Measurements from ENCODE around the gene ABCB7. TPM values are rescaled to one million over a fixed set of nuclear protein-coding genes. Genes with fewer than 3 reads are reported as not detected.
"Not testable (repeated sequence)": the region's sequence is repeated elsewhere in the genome, so short reads cannot be mapped to it uniquely, and the experiment has no call there.

The ABCB7 gene
- total RNA-seq, 1 donor from 2014 or later = 31.0 TPM

DNA sequence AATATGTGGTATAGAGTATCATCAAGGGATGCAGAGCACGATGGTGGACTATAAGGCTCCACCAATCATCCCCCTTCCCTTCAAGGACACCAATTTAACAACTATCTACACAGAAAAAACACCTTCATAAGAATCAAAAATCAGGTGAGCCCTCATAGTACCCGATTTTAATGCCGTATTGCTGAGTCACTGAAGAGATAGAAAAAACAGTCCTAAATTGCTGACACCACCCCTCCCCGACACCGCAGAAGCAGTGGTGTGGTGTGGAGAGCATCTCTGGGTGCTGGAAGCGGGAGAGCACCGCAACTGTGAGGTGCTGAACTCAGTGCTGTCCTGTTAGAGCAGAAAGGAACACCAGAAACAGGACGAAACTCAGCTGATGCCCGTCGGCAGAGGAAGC is 49.3 kb downstream of the ABCB7 start:
- no peak for DNase-seq (ENCODE audit: extremely low read depth, low read depth, low spot score)

DNA sequence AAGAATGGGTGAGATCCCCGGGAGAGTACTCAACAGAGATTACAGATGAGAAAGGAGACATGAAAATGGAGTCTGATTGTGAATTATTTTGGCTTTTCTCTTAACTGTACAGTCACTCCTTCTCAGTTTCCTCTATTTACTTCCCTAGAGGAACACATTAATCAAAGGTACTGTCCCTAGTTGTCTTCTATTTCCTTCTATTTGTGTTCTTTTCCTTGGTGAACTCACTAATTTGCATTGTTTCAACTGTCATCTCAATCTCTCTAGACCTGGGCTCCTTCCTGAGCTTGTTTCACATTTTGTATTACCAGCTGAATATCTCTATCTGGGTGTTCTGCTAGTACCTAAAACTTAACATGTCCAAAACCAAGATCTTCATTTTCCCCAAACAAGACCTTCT is 59.8 kb downstream of the ABCB7 start:
- DNase-seq (ENCODE audit: extremely low read depth, low read depth, low spot score) = no peak

DNA sequence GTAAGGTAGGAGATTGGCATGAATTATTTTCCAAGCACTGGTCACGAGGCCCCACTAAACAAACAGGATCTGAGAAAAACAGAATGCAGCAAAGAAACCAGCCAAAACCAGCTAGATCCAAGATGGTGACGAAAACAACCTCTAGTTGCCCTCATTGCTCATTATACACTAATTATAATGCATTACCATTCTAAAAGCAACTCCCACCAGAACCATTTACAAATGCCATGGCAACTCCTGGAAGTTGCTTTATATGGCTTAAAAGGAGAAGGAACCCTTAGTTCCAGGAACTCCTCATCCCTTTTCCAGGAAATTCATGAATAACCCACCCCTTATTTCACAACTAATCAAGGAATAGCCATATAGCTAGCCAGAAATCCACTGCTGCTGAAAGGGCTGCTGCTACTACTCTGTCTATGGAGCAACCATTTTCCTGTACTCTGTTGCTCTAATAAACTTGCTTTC is 69.3 kb downstream of the ABCB7 start:
- no peak for DNase-seq (ENCODE audit: extremely low read depth, low read depth, low spot score)

DNA sequence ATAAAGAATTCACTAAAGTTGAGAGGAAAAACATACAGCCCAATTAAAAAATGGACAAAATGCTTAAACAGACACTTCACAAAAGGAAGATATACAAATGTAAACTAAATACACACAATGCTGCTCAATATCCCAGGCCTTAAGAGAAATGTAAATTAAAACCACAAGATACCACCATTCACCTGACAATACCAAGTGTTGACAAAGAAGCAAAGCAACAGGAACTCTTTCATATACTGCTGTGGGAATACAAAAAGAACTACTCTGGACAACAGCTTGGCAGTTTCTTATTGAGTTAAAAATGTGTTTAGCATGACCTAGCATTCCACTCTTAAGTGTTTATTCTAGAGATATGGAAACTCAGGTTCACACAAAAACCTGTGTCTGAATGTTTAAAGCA is 71.3 kb downstream of the ABCB7 start:
- no peak for DNase-seq (ENCODE audit: extremely low read depth, low read depth, low spot score)

DNA sequence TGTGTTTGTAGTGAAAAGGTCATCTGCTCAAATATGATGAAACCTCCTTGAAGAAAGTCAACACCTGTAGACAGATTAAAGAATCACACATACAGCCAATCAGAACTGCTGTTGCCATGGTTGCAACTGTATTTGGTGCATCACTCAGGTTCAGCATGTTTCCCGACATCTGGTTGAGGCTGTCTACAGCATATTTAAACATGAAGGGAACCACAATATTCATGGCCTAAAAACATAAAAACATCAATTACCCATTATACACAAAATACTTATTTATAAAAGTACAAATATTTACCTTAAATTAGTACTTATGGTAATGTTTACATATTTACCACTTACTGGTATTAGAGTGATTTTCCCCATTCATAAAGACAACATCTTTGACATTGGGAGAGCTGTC is 79.7 kb downstream of the ABCB7 start:
- DNase-seq (ENCODE audit: extremely low read depth, low read depth, low spot score) = no peak

DNA sequence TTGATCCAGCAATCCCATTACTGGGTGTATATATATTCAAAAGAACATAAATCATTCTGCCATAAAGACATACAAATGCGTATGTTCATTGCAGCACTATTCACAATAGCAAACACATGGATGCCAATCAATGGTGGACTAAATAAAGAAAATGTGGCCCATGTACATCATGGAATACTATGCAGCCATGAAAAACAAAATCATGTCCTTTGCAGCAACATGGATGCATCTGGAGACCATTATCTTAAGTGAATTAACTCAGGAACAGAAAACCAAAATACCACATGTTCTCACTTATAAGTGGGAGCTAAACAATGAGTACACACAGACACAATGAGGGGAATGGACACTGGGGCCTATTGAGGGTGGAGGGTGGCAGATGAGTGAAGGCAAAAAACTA is 81.6 kb downstream of the ABCB7 start:
- no peak for DNase-seq (ENCODE audit: extremely low read depth, low read depth, low spot score)

DNA sequence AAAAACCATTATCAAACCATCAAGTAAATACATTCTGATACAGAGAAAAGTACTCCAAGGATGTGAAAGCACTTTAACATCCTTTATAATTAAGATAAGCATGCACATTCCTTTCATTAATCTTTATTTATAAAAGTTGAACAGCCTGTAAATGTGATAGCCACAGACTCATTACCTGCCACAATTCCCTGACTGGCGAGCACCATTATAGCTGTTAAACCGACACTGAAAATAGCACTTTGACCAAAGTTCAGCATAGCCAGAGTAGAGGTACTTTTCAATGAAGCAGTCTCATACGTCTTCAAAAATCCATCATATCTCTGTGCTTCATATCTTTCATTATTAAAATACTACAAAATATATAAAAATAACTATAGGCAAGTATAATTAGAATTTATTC is 84.7 kb downstream of the ABCB7 start:
- no peak for DNase-seq (ENCODE audit: extremely low read depth, low read depth, low spot score)

DNA sequence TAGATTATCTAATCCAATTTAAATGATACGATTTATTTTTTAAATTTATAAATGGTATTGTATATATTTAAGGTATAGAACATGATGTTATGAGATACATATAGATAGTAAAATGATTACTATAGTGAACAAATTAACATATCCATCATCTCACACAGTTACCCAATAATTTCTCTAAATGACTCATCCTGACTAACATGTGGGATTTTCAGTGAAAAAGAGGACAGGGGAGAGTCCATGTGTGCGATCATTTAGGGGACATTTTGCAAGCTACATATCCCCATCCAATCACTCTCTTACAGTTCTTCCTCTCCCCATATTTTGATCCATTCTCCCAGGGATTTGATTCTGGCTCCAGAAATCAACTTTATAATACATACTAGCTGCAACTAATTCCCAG is 88.2 kb downstream of the ABCB7 start:
- DNase-seq (ENCODE audit: extremely low read depth, low read depth, low spot score) = no peak

DNA sequence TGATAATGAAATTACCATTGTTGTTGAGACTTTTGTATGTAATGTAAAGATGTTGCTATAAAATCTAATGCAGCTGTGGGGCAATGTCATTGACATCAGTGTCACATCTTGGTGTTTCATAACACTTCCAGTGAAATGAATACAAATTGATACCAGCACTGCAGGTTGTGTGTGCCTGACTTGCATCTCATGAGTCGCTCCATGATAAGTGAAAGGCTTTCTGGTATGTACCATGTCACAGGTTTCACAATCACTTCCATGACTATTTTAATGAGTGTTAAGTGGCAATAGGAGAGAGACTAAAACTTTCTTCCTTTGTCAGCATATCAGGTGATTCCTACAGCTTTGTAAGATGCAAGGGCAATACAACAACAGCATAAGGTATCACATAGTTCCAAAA is 94.4 kb downstream of the ABCB7 start:
- no peak for DNase-seq (ENCODE audit: extremely low read depth, low read depth, low spot score)

DNA sequence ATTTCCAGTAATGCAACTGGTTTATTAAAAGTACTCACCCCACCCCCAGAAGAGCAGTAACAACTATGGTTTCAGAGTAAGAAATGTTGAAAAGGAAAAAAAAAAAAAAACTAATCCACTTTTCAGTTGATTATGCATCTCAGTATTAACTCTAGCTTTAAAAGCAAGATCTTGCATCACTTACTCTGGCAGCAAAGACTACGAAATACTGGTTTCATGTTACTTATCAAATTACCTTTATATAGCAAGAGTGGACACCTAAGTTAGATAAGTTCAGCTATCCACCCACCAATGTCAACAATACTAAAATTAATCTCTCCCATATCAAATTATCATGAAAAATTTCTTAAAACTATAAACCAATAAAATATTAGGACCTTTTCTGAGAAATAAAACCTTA is 105.0 kb downstream of the ABCB7 start:
- DNase-seq (ENCODE audit: extremely low read depth, low read depth, low spot score) = no peak

DNA sequence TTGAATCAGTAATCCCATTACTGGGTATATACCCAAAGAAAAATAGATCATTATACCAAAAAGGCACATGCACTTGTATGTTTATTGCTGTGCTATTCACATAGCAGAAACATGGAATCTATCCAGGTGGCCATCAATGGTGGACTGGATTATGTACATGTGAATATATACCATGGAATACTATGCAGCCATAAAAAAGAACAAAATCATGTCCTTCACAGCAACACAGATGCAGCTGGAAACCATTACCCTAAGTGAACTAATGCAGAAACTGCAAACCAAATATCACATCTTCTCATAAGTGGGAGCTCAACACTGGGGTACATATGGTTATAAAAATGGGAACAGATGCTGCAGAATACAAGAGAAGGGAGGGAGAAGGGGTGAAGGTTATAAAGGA is 110.7 kb downstream of the ABCB7 start:
- no peak for DNase-seq (ENCODE audit: extremely low read depth, low read depth, low spot score)

DNA sequence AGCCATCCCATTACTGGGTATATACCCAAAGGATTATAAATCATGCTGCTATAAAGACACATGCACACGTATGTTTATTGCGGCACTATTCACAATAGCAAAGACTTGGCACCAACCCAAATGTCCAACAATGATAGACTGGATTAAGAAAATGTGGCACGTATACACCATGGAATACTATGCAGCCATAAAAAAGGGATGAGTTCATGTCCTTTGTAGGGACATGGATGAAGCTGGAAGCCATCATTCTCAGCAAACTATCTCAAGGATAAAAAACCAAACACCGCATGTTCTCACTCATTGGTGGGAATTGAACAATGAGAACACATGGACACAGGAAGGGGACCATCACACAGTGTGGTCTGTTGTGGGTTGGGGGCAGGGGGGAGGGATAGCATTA is 111.9 kb downstream of the ABCB7 start:
- not testable (repeated sequence) for DNase-seq (ENCODE audit: extremely low read depth, low read depth, low spot score)

DNA sequence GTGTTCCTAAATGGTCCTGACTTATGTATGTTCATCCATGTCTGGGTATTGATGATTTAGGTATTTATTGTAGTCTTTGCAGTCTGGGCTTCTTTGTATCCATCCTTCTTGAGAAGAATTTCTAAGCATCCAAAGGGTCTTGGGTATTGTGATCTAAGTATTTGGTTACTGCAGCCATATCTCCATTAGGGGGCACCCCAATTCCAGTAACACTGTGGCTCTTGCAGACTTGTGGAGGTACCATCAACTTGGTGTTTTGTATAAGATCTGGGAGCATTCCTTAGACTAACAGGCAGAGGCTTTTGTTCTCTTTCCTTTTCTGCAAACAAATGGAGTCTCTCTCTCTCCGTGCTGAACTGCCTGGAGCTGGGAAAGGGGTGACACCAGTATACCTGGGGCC is 117.2 kb downstream of the ABCB7 start:
- DNase-seq (ENCODE audit: extremely low read depth, low read depth, low spot score) = no peak

Other genes starting within 250 kb of the ABCB7 start
- gene NEXMIF, start 230.8 kb downstream of the ABCB7 start, total RNA-seq = under 0.01 TPM in 1 of 2 replicates, not detected in the other
- 11.0 and 15.1 TPM in 2 replicates for gene UPRT, start 117.8 kb upstream of the ABCB7 start, total RNA-seq